Panc1 (cell line): ENCODE data around the gene CLCN4.

Source experiments
- POLR2AphosphoS5 ChIP-seq: IDR thresholded peaks from 2 replicates; pipeline ENCODE4 v1.6.1; 2012; ENCODE audit warnings: mild to moderate bottlenecking, low read depth, low read length, moderate library complexity
- SIN3A ChIP-seq: IDR thresholded peaks from 2 replicates; pipeline ENCODE4 v1.6.1; 2012; ENCODE audit warnings: low read depth, mild to moderate bottlenecking, low read length, moderate library complexity, borderline replicate concordance; ENCODE audit not compliant: insufficient read depth
- TCF7L2 ChIP-seq: IDR thresholded peaks from 2 replicates; pipeline ENCODE4 v1.6.1; 2011; ENCODE audit warnings: mild to moderate bottlenecking, low read depth, low read length, inconsistent platforms
- TF ChIP-seq, protein P1 (sequence below): fragments of 450-650 bp; IDR thresholded peaks from 2 replicates; pipeline ENCODE4 v1.5.1; 2017; ENCODE audit warnings: mild to moderate bottlenecking
- TF ChIP-seq, protein P2 (sequence below), 2 experiments: IDR thresholded peaks; 2 replicates each; pipeline ENCODE4 v1.6.1; 2011 to 2012; ENCODE audit warnings: low read depth in 2 of 2, control low read depth in 1 of 2, low read length in 1 of 2, mild to moderate bottlenecking in 1 of 2, moderate library complexity in 1 of 2; ENCODE audit not compliant: insufficient read depth in 1 of 2

DNA sequence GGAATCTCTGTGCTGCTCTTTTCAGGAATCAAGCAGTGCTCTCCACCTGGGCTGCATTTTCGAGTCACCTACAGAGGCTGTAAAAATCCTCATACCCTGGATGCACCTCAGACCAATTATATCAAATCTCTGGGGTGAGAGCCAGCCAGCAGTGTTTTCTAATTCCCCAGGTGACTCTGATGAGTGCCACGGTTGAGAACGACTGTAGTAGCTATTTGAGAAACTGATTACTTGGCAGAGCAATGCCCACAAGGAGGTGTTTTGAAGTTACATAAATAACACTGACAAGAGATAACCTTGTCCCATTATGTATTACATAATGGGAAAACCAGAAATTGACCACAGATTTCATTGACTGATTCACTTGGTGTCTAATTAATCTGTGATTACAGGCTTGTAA is 46.8 kb downstream of the CLCN4 start:
- TF ChIP-seq, protein P1, sequence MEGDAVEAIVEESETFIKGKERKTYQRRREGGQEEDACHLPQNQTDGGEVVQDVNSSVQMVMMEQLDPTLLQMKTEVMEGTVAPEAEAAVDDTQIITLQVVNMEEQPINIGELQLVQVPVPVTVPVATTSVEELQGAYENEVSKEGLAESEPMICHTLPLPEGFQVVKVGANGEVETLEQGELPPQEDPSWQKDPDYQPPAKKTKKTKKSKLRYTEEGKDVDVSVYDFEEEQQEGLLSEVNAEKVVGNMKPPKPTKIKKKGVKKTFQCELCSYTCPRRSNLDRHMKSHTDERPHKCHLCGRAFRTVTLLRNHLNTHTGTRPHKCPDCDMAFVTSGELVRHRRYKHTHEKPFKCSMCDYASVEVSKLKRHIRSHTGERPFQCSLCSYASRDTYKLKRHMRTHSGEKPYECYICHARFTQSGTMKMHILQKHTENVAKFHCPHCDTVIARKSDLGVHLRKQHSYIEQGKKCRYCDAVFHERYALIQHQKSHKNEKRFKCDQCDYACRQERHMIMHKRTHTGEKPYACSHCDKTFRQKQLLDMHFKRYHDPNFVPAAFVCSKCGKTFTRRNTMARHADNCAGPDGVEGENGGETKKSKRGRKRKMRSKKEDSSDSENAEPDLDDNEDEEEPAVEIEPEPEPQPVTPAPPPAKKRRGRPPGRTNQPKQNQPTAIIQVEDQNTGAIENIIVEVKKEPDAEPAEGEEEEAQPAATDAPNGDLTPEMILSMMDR = no peak
- no peak for TF ChIP-seq POLR2AphosphoS5
- TF ChIP-seq TCF7L2 = no peak
- no peak for TF ChIP-seq SIN3A
- TF ChIP-seq, protein P2, sequence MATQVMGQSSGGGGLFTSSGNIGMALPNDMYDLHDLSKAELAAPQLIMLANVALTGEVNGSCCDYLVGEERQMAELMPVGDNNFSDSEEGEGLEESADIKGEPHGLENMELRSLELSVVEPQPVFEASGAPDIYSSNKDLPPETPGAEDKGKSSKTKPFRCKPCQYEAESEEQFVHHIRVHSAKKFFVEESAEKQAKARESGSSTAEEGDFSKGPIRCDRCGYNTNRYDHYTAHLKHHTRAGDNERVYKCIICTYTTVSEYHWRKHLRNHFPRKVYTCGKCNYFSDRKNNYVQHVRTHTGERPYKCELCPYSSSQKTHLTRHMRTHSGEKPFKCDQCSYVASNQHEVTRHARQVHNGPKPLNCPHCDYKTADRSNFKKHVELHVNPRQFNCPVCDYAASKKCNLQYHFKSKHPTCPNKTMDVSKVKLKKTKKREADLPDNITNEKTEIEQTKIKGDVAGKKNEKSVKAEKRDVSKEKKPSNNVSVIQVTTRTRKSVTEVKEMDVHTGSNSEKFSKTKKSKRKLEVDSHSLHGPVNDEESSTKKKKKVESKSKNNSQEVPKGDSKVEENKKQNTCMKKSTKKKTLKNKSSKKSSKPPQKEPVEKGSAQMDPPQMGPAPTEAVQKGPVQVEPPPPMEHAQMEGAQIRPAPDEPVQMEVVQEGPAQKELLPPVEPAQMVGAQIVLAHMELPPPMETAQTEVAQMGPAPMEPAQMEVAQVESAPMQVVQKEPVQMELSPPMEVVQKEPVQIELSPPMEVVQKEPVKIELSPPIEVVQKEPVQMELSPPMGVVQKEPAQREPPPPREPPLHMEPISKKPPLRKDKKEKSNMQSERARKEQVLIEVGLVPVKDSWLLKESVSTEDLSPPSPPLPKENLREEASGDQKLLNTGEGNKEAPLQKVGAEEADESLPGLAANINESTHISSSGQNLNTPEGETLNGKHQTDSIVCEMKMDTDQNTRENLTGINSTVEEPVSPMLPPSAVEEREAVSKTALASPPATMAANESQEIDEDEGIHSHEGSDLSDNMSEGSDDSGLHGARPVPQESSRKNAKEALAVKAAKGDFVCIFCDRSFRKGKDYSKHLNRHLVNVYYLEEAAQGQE (IDR thresholded peaks at IDR 0.05; ENCODE audit: insufficient read depth in 1 of 2, low read depth in 2 of 2, low read length in 1 of 2) = no peak
